Skeletal muscle tissue (tissue), 4 donors: Measurements from ENCODE around the gene CANT1. TPM values are rescaled to one million over a fixed set of nuclear protein-coding genes. Genes with fewer than 3 reads are reported as not detected.
"Not testable (repeated sequence)": the region's sequence is repeated elsewhere in the genome, so short reads cannot be mapped to it uniquely, and the experiment has no call there.

Source experiments
- H3K27ac ChIP-seq: one replicate; pipeline ENCODE4 v1.7.0; 2013; ENCODE audit warnings: mild to moderate bottlenecking, low read depth, low read length, inconsistent platforms
- H3K27me3 ChIP-seq, 3 donors: one replicate each; pipeline ENCODE4 v1.7.0; 2013; ENCODE audit warnings: low read length in 3 of 3; ENCODE audit not compliant: control insufficient read depth in 3 of 3, insufficient read depth in 3 of 3
- H3K36me3 ChIP-seq, 3 donors: one replicate each; pipeline ENCODE4 v1.7.0; 2013; ENCODE audit warnings: low read length in 3 of 3; ENCODE audit not compliant: control insufficient read depth in 3 of 3, insufficient read depth in 3 of 3
- H3K4me1 ChIP-seq, 3 donors: one replicate each; pipeline ENCODE4 v1.7.0; 2013; ENCODE audit warnings: low read length in 3 of 3, mild to moderate bottlenecking in 3 of 3; ENCODE audit not compliant: control insufficient read depth in 3 of 3, insufficient read depth in 3 of 3
- H3K4me3 ChIP-seq, 3 donors: one replicate each; pipeline ENCODE4 v1.7.0; 2013; ENCODE audit warnings: low read length in 3 of 3
- H3K9ac ChIP-seq, 3 donors: one replicate each; pipeline ENCODE4 v1.7.0; 2013; ENCODE audit warnings: low read length in 3 of 3, mild to moderate bottlenecking in 3 of 3, moderate library complexity in 2 of 3, low read depth in 1 of 3
- H3K9me3 ChIP-seq, 3 donors: one replicate each; pipeline ENCODE4 v1.7.0; 2013; ENCODE audit warnings: low read length in 3 of 3; ENCODE audit not compliant: control insufficient read depth in 3 of 3
- total RNA-seq: library from RNA; depleted of rRNA; stranded (reverse); fragments of >200 nt; gene quantifications from one replicate; pipeline ENCODE4 v1.2.3, GENCODE V29; 2014
- donor health status: Osteomylitis.

CANT1 gene
- total RNA-seq, 1 donor from 2014 or later: 21.9 TPM

- no peaks in the 10 kb centered on the region for H3K36me3 ChIP-seq
- H3K9ac ChIP-seq: no peak overlapping the region
- H3K9me3 ChIP-seq: no peaks in the 10 kb centered on the region
- H3K27ac ChIP-seq: no peak overlapping the region
- H3K4me3 ChIP-seq: no peak overlapping the region
- no peaks in the 10 kb centered on the region for H3K27me3 ChIP-seq
- peaks cover 20 to 36% (median 32%) of the 10 kb centered on the region in 3 donors for H3K4me1 ChIP-seq
Observed at GRCh38 chr17:79036181-79036580, 26.6 kb upstream of the CANT1 start.

GRCh38 chr17:79035686-79036085 is 26.1 kb upstream of the CANT1 start:
- Histone ChIP-seq H3K4me1 (peaks cover 20 to 36% (median 32%) of the 10 kb centered on the region in 3 donors), H3K4me3 (no peak overlapping the region), H3K27ac (no peak overlapping the region), H3K36me3 (no peaks in the 10 kb centered on the region), H3K9ac (no peak overlapping the region), H3K27me3 (no peaks in the 10 kb centered on the region), H3K9me3 (no peaks in the 10 kb centered on the region)

GRCh38 chr17:79034931-79035485 is 25.4 kb upstream of the CANT1 start:
- Histone ChIP-seq H3K9ac (peak overlapping the region in 1 of 3 donors; percentile 28), H3K9me3 (no peaks in the 10 kb centered on the region), H3K4me1 (peaks cover 20 to 36% (median 32%) of the 10 kb centered on the region in 3 donors), H3K27ac (no peak overlapping the region), H3K4me3 (no peak overlapping the region), H3K36me3 (no peaks in the 10 kb centered on the region), H3K27me3 (no peaks in the 10 kb centered on the region)

GRCh38 chr17:79033741-79034501 is 24.4 kb upstream of the CANT1 start:
- no peak overlapping the region for H3K27ac ChIP-seq
- peak overlapping the region; percentile 23 to 62 (median 25) for H3K9ac ChIP-seq
- H3K4me3 ChIP-seq: peak overlapping the region in 1 of 3 donors; percentile 29

GRCh38 chr17:79033046-79033616 is 23.6 kb upstream of the CANT1 start:
- no peak overlapping the region for H3K9ac ChIP-seq
- peaks cover 4 to 9% (median 9%) of the 10 kb centered on the region in 3 donors for H3K27me3 ChIP-seq
- no peak overlapping the region for H3K4me3 ChIP-seq
- H3K36me3 ChIP-seq: no peaks in the 10 kb centered on the region
- no peaks in the 10 kb centered on the region for H3K9me3 ChIP-seq
- H3K27ac ChIP-seq: no peak overlapping the region
- H3K4me1 ChIP-seq: peaks cover 25 to 44% (median 38%) of the 10 kb centered on the region in 3 donors

More at GRCh38 chr17:79033741-79034501, 24.4 kb upstream of the CANT1 start:
- Histone ChIP-seq H3K9me3 (no peaks in the 10 kb centered on the region), H3K36me3 (no peaks in the 10 kb centered on the region), H3K4me1 (peaks cover 24 to 42% (median 38%) of the 10 kb centered on the region in 3 donors), H3K27me3 (peaks cover 0 to 8% (median 2%) of the 10 kb centered on the region in 3 donors)

GRCh38 chr17:79031996-79032875 is 22.7 kb upstream of the CANT1 start:
- Histone ChIP-seq H3K9ac (no peak overlapping the region), H3K4me3 (no peak overlapping the region), H3K9me3 (no peaks in the 10 kb centered on the region), H3K27ac (no peak overlapping the region), H3K36me3 (no peaks in the 10 kb centered on the region), H3K27me3 (peaks cover 13 to 16% (median 13%) of the 10 kb centered on the region in 3 donors), H3K4me1 (peaks cover 33 to 53% (median 46%) of the 10 kb centered on the region in 3 donors)

- not testable (repeated sequence) for H3K36me3 ChIP-seq, H3K4me3 ChIP-seq, H3K9ac ChIP-seq, H3K9me3 ChIP-seq, H3K27ac ChIP-seq
- Histone ChIP-seq H3K4me1 (peaks cover 46 to 57% (median 49%) of the 10 kb centered on the region in 3 donors), H3K27me3 (peaks cover 13 to 16% (median 14%) of the 10 kb centered on the region in 3 donors)
Observed at GRCh38 chr17:79030636-79031035, 21.1 kb upstream of the CANT1 start.

GRCh38 chr17:79029327-79030009 is 19.9 kb upstream of the CANT1 start:
- Histone ChIP-seq H3K9me3 (no peaks in the 10 kb centered on the region), H3K4me1 (peaks cover 52 to 61% (median 53%) of the 10 kb centered on the region in 3 donors), H3K9ac (no peak overlapping the region), H3K27me3 (peaks cover 13 to 16% (median 14%) of the 10 kb centered on the region in 3 donors), H3K27ac (no peak overlapping the region), H3K4me3 (no peak overlapping the region), H3K36me3 (no peaks in the 10 kb centered on the region)
